ENCODE results near the gene MAGI3. TPM values are rescaled to one million over a fixed set of nuclear protein-coding genes. Genes with fewer than 3 reads are reported as not detected.

MAGI3 gene
- total RNA-seq, 2 donors from 2014 or later = 1.5 to 3.5 TPM

- no peaks in the 10 kb centered on the region for H3K27me3 Mint-ChIP-seq
- H3K36me3 Mint-ChIP-seq = no peaks in the 10 kb centered on the region
- no peak overlapping the region for H3K4me3 Mint-ChIP-seq
- no peaks in the 10 kb centered on the region for H3K4me1 Mint-ChIP-seq (ENCODE audit: low read depth in 2 of 2)
- DNase-seq (ENCODE audit: low spot score) (no peak), ATAC-seq (no peak)
- H3K9me3 Mint-ChIP-seq = no peaks in the 10 kb centered on the region
- H3K27ac Mint-ChIP-seq = no peak overlapping the region
Observed at GRCh38 chr1:113659035-113659434, 268.7 kb downstream of the MAGI3 start.

DNA sequence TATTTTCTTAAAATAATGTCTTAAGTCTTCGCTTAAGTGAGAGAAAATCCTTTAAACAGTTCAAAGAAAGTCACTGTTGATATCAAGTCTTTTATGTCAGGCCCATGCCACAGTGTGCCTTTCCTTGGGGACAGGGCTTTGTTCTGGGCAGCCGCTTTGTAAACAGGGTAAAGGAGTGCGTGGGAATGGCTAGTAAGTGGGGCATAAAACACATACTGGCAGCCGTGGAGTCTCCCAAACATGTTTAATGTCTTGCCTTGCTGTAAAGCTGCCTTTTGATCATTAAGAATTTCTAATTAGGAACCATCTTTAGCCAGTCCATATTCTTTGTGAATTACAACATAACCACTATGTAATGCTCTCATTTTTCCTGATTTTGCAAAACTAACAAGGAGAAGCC is 269.2 kb downstream of the MAGI3 start:
- DNase-seq (ENCODE audit: low spot score) (no peak), ATAC-seq (no peak)
- H3K36me3 Mint-ChIP-seq = no peaks in the 10 kb centered on the region
- no peaks in the 10 kb centered on the region for H3K4me1 Mint-ChIP-seq (ENCODE audit: low read depth in 2 of 2)
- H3K27ac Mint-ChIP-seq = no peak overlapping the region
- H3K4me3 Mint-ChIP-seq = no peak overlapping the region
- H3K27me3 Mint-ChIP-seq = no peaks in the 10 kb centered on the region
- no peaks in the 10 kb centered on the region for H3K9me3 Mint-ChIP-seq

DNA sequence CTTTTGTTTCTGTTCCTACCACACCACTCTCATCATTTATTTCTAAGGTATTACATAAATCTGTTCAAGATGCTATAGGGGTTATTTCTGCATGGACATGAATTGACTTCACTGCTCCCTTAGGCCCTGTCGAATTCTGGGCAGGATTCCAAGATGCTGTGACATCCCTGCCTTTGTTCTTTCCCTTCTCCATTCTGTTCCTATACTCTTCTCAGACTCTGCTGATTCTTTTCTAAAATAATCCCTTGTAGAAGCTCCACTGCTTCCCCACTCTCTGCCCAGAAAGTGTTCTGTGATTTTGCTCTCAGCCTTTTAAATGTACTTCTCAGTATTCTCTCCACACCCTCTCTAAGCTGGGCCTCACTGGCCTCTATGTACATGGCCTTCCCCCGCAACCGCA is 269.8 kb downstream of the MAGI3 start:
- Mint-ChIP-seq H3K9me3 (no peaks in the 10 kb centered on the region), H3K36me3 (no peaks in the 10 kb centered on the region), H3K27me3 (no peaks in the 10 kb centered on the region), H3K4me3 (no peak overlapping the region), H3K27ac (no peak overlapping the region), H3K4me1 (ENCODE audit: low read depth in 2 of 2) (no peaks in the 10 kb centered on the region)
- DNase-seq (ENCODE audit: low spot score) (no peak), ATAC-seq (no peak)

DNA sequence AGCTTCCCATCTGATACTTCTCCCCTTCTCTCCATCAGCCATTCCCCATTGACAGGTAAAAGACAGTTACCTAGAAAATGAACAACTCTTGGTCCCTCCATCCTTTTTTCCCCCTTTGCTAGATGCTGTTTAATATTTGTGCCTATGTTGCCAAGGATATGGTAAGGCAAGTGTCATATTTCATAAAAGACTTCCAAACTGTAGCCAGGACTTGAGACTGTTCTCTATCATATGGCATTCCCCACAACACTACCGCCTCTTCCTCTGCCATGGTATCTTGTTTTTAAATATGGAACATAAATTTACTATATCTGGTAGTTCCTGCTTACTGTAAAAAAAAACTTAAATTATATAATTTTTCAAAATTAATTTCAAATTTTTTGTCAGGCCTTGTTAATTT is 271.8 kb downstream of the MAGI3 start:
- Mint-ChIP-seq H3K4me1 (ENCODE audit: low read depth in 2 of 2) (no peaks in the 10 kb centered on the region), H3K27me3 (no peaks in the 10 kb centered on the region), H3K4me3 (no peak overlapping the region), H3K36me3 (no peaks in the 10 kb centered on the region), H3K9me3 (no peaks in the 10 kb centered on the region), H3K27ac (no peak overlapping the region)
- DNase-seq (ENCODE audit: low spot score) (no peak), ATAC-seq (no peak)

- Mint-ChIP-seq H3K9me3 (no peaks in the 10 kb centered on the region), H3K36me3 (no peaks in the 10 kb centered on the region), H3K4me1 (ENCODE audit: low read depth in 2 of 2) (no peaks in the 10 kb centered on the region), H3K4me3 (no peak overlapping the region), H3K27ac (no peak overlapping the region), H3K27me3 (no peaks in the 10 kb centered on the region)
- DNase-seq (ENCODE audit: low spot score) = no peak
- ATAC-seq = no peak
Observed at GRCh38 chr1:113663165-113663951, 273.0 kb downstream of the MAGI3 start.

- H3K4me1 Mint-ChIP-seq (ENCODE audit: low read depth in 2 of 2) = no peaks in the 10 kb centered on the region
- no peak for DNase-seq (ENCODE audit: low spot score)
- no peak overlapping the region for H3K4me3 Mint-ChIP-seq
- H3K36me3 Mint-ChIP-seq = no peaks in the 10 kb centered on the region
- H3K27me3 Mint-ChIP-seq = peaks cover 0 to 2% of the 10 kb centered on the region in 2 donors
- H3K9me3 Mint-ChIP-seq = no peaks in the 10 kb centered on the region
- H3K27ac Mint-ChIP-seq = no peak overlapping the region
- ATAC-seq = no peak
Observed at GRCh38 chr1:113665071-113665470, 274.8 kb downstream of the MAGI3 start.

- no peak overlapping the region for H3K27ac Mint-ChIP-seq
- peaks cover 0 to 2% of the 10 kb centered on the region in 2 donors for H3K27me3 Mint-ChIP-seq
- no peaks in the 10 kb centered on the region for H3K9me3 Mint-ChIP-seq
- no peak overlapping the region for H3K4me3 Mint-ChIP-seq
- DNase-seq (ENCODE audit: low spot score) = no peak
- H3K36me3 Mint-ChIP-seq = no peaks in the 10 kb centered on the region
- no peak for ATAC-seq
- H3K4me1 Mint-ChIP-seq (ENCODE audit: low read depth in 2 of 2) = no peaks in the 10 kb centered on the region
Observed at GRCh38 chr1:113666126-113666525, 275.8 kb downstream of the MAGI3 start.

- Mint-ChIP-seq H3K4me3 (no peak overlapping the region), H3K27me3 (peaks cover 0 to 8% of the 10 kb centered on the region in 2 donors), H3K9me3 (no peaks in the 10 kb centered on the region), H3K4me1 (ENCODE audit: low read depth in 2 of 2) (no peaks in the 10 kb centered on the region), H3K36me3 (no peaks in the 10 kb centered on the region), H3K27ac (no peak overlapping the region)
- DNase-seq (ENCODE audit: low spot score) = no peak
- ATAC-seq = no peak
Observed at GRCh38 chr1:113669988-113670387, 279.7 kb downstream of the MAGI3 start.

- H3K36me3 Mint-ChIP-seq = no peaks in the 10 kb centered on the region
- H3K27ac Mint-ChIP-seq = no peak overlapping the region
- ATAC-seq = no peak
- no peaks in the 10 kb centered on the region for H3K4me1 Mint-ChIP-seq (ENCODE audit: low read depth in 2 of 2)
- no peak for DNase-seq (ENCODE audit: low spot score)
- H3K4me3 Mint-ChIP-seq = no peak overlapping the region
- H3K9me3 Mint-ChIP-seq = no peaks in the 10 kb centered on the region
- peaks cover 0 to 13% of the 10 kb centered on the region in 2 donors for H3K27me3 Mint-ChIP-seq
Observed at GRCh38 chr1:113670650-113671049, 280.3 kb downstream of the MAGI3 start.

- Mint-ChIP-seq H3K4me3 (no peak overlapping the region), H3K27ac (no peak overlapping the region), H3K9me3 (no peaks in the 10 kb centered on the region), H3K27me3 (peaks cover 0 to 15% of the 10 kb centered on the region in 2 donors), H3K4me1 (ENCODE audit: low read depth in 2 of 2) (no peaks in the 10 kb centered on the region), H3K36me3 (no peaks in the 10 kb centered on the region)
- DNase-seq (ENCODE audit: low spot score) = no peak
- ATAC-seq = no peak
Observed at GRCh38 chr1:113672491-113672890, 282.2 kb downstream of the MAGI3 start.

DNA sequence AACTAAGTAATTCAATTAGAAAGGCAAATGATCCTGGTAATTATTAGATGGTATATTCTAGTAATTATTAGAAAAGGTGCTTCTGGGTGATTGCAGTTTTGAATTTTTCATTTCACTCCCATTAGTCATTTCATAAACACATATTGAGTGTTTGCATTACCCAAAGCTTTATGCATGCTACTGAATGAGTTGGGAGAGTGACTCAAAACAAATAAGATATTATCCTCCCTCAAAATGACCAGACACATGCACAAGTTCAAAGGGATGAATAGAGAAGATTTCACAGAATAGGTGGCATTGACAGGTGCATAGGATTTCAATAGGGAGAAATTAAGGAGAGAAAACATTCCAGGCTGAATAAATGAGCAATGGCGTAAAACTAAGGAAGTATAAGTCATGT is 284.3 kb downstream of the MAGI3 start:
- no peak overlapping the region for H3K4me3 Mint-ChIP-seq
- no peaks in the 10 kb centered on the region for H3K4me1 Mint-ChIP-seq (ENCODE audit: low read depth in 2 of 2)
- H3K27ac Mint-ChIP-seq = no peak overlapping the region

GRCh38 chr1:113675302-113675701 is 285.0 kb downstream of the MAGI3 start:
- no peaks in the 10 kb centered on the region for H3K4me1 Mint-ChIP-seq (ENCODE audit: low read depth in 2 of 2)
- peaks cover 0 to 15% of the 10 kb centered on the region in 2 donors for H3K27me3 Mint-ChIP-seq
- H3K36me3 Mint-ChIP-seq = no peaks in the 10 kb centered on the region
- ATAC-seq (no peak), DNase-seq (ENCODE audit: low spot score) (no peak)
- H3K9me3 Mint-ChIP-seq = no peaks in the 10 kb centered on the region
- H3K4me3 Mint-ChIP-seq = no peak overlapping the region
- no peak overlapping the region for H3K27ac Mint-ChIP-seq

More for the DNA sequence above, 284.3 kb downstream of the MAGI3 start:
- ATAC-seq = no peak
- peaks cover 0 to 15% of the 10 kb centered on the region in 2 donors for H3K27me3 Mint-ChIP-seq
- no peak for DNase-seq (ENCODE audit: low spot score)
- H3K9me3 Mint-ChIP-seq = no peaks in the 10 kb centered on the region
- no peaks in the 10 kb centered on the region for H3K36me3 Mint-ChIP-seq

DNA sequence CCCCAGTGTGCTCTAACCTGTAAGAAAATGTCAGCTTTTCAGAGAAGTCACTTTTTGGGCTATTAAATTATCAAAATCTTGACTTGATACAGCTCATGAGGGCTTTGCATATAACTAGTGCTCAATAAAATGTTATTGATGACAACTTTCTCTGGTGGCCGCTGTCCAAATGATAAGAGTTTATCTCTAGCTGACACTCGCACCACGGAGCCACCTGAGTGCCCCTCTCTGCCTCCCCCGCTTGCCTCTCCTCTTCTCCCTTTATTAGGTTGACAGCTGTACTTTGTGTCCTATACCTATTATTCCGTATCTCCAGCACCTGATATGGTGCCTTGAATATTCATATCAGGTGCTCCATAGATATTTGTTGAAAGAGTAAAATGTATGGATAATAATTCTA is 286.2 kb downstream of the MAGI3 start:
- Mint-ChIP-seq H3K4me3 (no peak overlapping the region), H3K9me3 (no peaks in the 10 kb centered on the region), H3K36me3 (no peaks in the 10 kb centered on the region), H3K27me3 (peaks cover 0 to 15% of the 10 kb centered on the region in 2 donors), H3K4me1 (ENCODE audit: low read depth in 2 of 2) (peaks cover 2 to 3% of the 10 kb centered on the region in 2 donors), H3K27ac (no peak overlapping the region)
- ATAC-seq (no peak), DNase-seq (ENCODE audit: low spot score) (no peak)

- H3K27me3 Mint-ChIP-seq = peaks cover 0 to 15% of the 10 kb centered on the region in 2 donors
- H3K4me3 Mint-ChIP-seq = no peak overlapping the region
- no peaks in the 10 kb centered on the region for H3K36me3 Mint-ChIP-seq
- H3K9me3 Mint-ChIP-seq = no peaks in the 10 kb centered on the region
- no peak for ATAC-seq
- no peak for DNase-seq (ENCODE audit: low spot score)
- H3K4me1 Mint-ChIP-seq (ENCODE audit: low read depth in 2 of 2) = peaks cover 2 to 3% of the 10 kb centered on the region in 2 donors
- H3K27ac Mint-ChIP-seq = no peak overlapping the region
Observed at GRCh38 chr1:113677250-113678158, 287.2 kb downstream of the MAGI3 start.

Data from natural killer cell treated with Interleukin-12 subunit alpha and Interleukin-12 subunit beta and Interleukin-15 and Interleukin-18, amount 100 ng/mL, for 72 hours (primary cell).